ENCODE measurements around the gene PPP1R37.

The PPP1R37 gene

GRCh38 chr19:45125975-45126493 lies 33.1 kb downstream of the PPP1R37 start:
- Histone ChIP-seq H3K27me3 (ENCODE audit: insufficient read depth, low read length) (no peaks in the 10 kb centered on the region), H3K4me2 (ENCODE audit: low read length) (peak overlapping the region; percentile 7; the same call in 1 of the 2 replicates), H3K79me2 (ENCODE audit: insufficient read depth, low read length) (0 out of 2 replicates have a peak, but pooled peaks cover 4% of the 10 kb centered on the region), H3F3A (ENCODE audit: insufficient read depth, low read length) (no peaks in the 10 kb centered on the region), H3K27ac (ENCODE audit: low read depth, low read length, poor library complexity, severe bottlenecking) (no peak overlapping the region), H3K4me1 (ENCODE audit: insufficient read depth, low read length, severe bottlenecking) (peaks cover 31% of the 10 kb centered on the region), H3K9me3 (ENCODE audit: low read length) (no peaks in the 10 kb centered on the region), H3K9me2 (ENCODE audit: low read depth, low read length) (no peaks in the 10 kb centered on the region), H3K4me3 (ENCODE audit: low read depth, low read length, poor library complexity, severe bottlenecking) (no peak overlapping the region), H3K9ac (ENCODE audit: low read length) (no peak overlapping the region), H4K20me1 (ENCODE audit: insufficient read depth, low read length) (no peaks in the 10 kb centered on the region), H3K36me3 (ENCODE audit: insufficient read depth, low read length) (peaks cover 4% of the 10 kb centered on the region; the same call in 1 of the 2 replicates), H2AFZ (ENCODE audit: low read length) (no peak overlapping the region)
- TF ChIP-seq, protein P1, sequence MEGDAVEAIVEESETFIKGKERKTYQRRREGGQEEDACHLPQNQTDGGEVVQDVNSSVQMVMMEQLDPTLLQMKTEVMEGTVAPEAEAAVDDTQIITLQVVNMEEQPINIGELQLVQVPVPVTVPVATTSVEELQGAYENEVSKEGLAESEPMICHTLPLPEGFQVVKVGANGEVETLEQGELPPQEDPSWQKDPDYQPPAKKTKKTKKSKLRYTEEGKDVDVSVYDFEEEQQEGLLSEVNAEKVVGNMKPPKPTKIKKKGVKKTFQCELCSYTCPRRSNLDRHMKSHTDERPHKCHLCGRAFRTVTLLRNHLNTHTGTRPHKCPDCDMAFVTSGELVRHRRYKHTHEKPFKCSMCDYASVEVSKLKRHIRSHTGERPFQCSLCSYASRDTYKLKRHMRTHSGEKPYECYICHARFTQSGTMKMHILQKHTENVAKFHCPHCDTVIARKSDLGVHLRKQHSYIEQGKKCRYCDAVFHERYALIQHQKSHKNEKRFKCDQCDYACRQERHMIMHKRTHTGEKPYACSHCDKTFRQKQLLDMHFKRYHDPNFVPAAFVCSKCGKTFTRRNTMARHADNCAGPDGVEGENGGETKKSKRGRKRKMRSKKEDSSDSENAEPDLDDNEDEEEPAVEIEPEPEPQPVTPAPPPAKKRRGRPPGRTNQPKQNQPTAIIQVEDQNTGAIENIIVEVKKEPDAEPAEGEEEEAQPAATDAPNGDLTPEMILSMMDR (IDR thresholded peaks at IDR 0.05; ENCODE audit: low read length): peak; percentile 95
- TF ChIP-seq EZH2 (IDR thresholded peaks at IDR 0.05; ENCODE audit: borderline replicate concordance, low read length): no peak

DNA sequence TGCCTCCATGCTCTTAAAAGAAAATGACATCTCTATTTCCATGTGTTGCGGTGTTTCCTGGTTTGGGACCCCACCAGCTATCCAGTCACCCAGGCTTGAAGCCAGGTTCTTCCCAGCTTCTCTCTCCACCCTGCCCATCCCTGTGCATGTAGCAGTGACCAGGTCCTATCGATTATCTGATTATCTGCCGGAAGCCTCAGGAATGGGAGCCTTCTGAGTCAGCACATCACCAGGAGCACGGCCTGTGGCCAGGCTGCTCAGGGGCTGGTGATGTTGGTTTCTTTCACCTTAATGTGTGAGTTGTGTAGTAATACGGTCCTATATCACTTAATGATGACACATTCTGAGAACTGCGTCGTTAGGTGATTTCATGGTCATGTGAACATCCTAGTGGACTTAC lies 33.7 kb downstream of the PPP1R37 start:
- peaks cover 25% of the 10 kb centered on the region for H3K4me1 ChIP-seq (ENCODE audit: insufficient read depth, low read length, severe bottlenecking)
- no peak overlapping the region for H3K4me2 ChIP-seq (ENCODE audit: low read length)
- H4K20me1 ChIP-seq (ENCODE audit: insufficient read depth, low read length): no peaks in the 10 kb centered on the region
- no peak overlapping the region for H2AFZ ChIP-seq (ENCODE audit: low read length)
- H3K27ac ChIP-seq (ENCODE audit: low read depth, low read length, poor library complexity, severe bottlenecking): no peak overlapping the region
- no peaks in the 10 kb centered on the region for H3F3A ChIP-seq (ENCODE audit: insufficient read depth, low read length)
- no peak overlapping the region for H3K9ac ChIP-seq (ENCODE audit: low read length)
- H3K36me3 ChIP-seq (ENCODE audit: insufficient read depth, low read length): peaks cover 4% of the 10 kb centered on the region; the same call in 1 of the 2 replicates
- no peak overlapping the region for H3K4me3 ChIP-seq (ENCODE audit: low read depth, low read length, poor library complexity, severe bottlenecking)
- H3K27me3 ChIP-seq (ENCODE audit: insufficient read depth, low read length): no peaks in the 10 kb centered on the region
- no peaks in the 10 kb centered on the region for H3K9me2 ChIP-seq (ENCODE audit: low read depth, low read length)
- no peaks in the 10 kb centered on the region for H3K9me3 ChIP-seq (ENCODE audit: low read length)
- TF ChIP-seq, protein P1 (IDR thresholded peaks at IDR 0.05; ENCODE audit: low read length): no peak
- no peak for TF ChIP-seq EZH2 (IDR thresholded peaks at IDR 0.05; ENCODE audit: borderline replicate concordance, low read length)
- H3K79me2 ChIP-seq (ENCODE audit: insufficient read depth, low read length): 0 out of 2 replicates have a peak, but pooled peaks cover 4% of the 10 kb centered on the region

GRCh38 chr19:45128146-45128545 lies 35.2 kb downstream of the PPP1R37 start:
- Histone ChIP-seq H3K4me2 (ENCODE audit: low read length) (no peak overlapping the region), H3K36me3 (ENCODE audit: insufficient read depth, low read length) (peaks cover 4% of the 10 kb centered on the region; the same call in 1 of the 2 replicates), H3K9me3 (ENCODE audit: low read length) (no peaks in the 10 kb centered on the region), H3K4me1 (ENCODE audit: insufficient read depth, low read length, severe bottlenecking) (peaks cover 16% of the 10 kb centered on the region), H3K27ac (ENCODE audit: low read depth, low read length, poor library complexity, severe bottlenecking) (peak overlapping the region; percentile 24), H2AFZ (ENCODE audit: low read length) (no peak overlapping the region), H4K20me1 (ENCODE audit: insufficient read depth, low read length) (no peaks in the 10 kb centered on the region), H3F3A (ENCODE audit: insufficient read depth, low read length) (no peaks in the 10 kb centered on the region), H3K79me2 (ENCODE audit: insufficient read depth, low read length) (0 out of 2 replicates have a peak, but pooled peaks cover 4% of the 10 kb centered on the region), H3K4me3 (ENCODE audit: low read depth, low read length, poor library complexity, severe bottlenecking) (no peak overlapping the region), H3K9ac (ENCODE audit: low read length) (no peak overlapping the region), H3K9me2 (ENCODE audit: low read depth, low read length) (no peaks in the 10 kb centered on the region), H3K27me3 (ENCODE audit: insufficient read depth, low read length) (no peaks in the 10 kb centered on the region)
- TF ChIP-seq EZH2 (IDR thresholded peaks at IDR 0.05; ENCODE audit: borderline replicate concordance, low read length): no peak

DNA sequence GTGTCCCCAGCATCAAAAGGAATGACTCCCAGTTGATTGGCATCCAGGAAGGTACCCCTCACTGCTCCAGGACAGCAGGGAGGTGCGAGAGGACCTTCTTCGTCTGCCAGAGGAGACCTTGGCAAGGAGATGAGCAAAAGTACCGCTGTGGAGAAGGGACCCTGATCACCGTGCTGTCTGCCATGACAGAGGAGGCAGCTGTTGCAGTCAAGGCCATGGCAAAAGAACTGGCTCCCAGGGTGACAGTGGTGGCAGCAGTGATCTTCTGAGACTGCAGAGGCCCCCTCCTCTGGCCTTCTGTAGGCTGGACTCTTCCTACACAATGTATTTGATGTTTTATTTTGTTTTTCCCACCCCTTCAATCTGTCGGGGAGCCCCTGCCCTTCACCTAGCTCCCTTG lies 35.8 kb downstream of the PPP1R37 start:
- no peaks in the 10 kb centered on the region for H3K27me3 ChIP-seq (ENCODE audit: insufficient read depth, low read length)
- no peak for TF ChIP-seq EZH2 (IDR thresholded peaks at IDR 0.05; ENCODE audit: borderline replicate concordance, low read length)
- TF ChIP-seq, protein P1 (IDR thresholded peaks at IDR 0.05; ENCODE audit: low read length): no peak
- no peaks in the 10 kb centered on the region for H3F3A ChIP-seq (ENCODE audit: insufficient read depth, low read length)
- H3K4me1 ChIP-seq (ENCODE audit: insufficient read depth, low read length, severe bottlenecking): peaks cover 18% of the 10 kb centered on the region
- H4K20me1 ChIP-seq (ENCODE audit: insufficient read depth, low read length): no peaks in the 10 kb centered on the region
- H3K4me2 ChIP-seq (ENCODE audit: low read length): no peak overlapping the region
- peaks cover 4% of the 10 kb centered on the region; the same call in 1 of the 2 replicates for H3K36me3 ChIP-seq (ENCODE audit: insufficient read depth, low read length)
- H3K27ac ChIP-seq (ENCODE audit: low read depth, low read length, poor library complexity, severe bottlenecking): no peak overlapping the region
- H3K9me2 ChIP-seq (ENCODE audit: low read depth, low read length): no peaks in the 10 kb centered on the region
- no peak overlapping the region for H3K9ac ChIP-seq (ENCODE audit: low read length)
- no peak overlapping the region for H3K4me3 ChIP-seq (ENCODE audit: low read depth, low read length, poor library complexity, severe bottlenecking)
- 0 out of 2 replicates have a peak, but pooled peaks cover 4% of the 10 kb centered on the region for H3K79me2 ChIP-seq (ENCODE audit: insufficient read depth, low read length)
- H3K9me3 ChIP-seq (ENCODE audit: low read length): no peaks in the 10 kb centered on the region
- no peak overlapping the region for H2AFZ ChIP-seq (ENCODE audit: low read length)

Data from OCI-LY1 (cell line).